Calu3 (cell line): ENCODE measurements around the gene JAZF1. TPM values are rescaled to one million over a fixed set of nuclear protein-coding genes. Genes with fewer than 3 reads are reported as not detected.

Experiments
- BruUV-seq: library from RNA; stranded (reverse); fragments of 400-500 nt; replicated peaks from 2 replicates; lab custom pipeline; 2021; lab: Mats Ljungman, UMichigan
- CTCF ChIA-PET: fragments of 300-600 bp; sonication (Branson Sonifier 250); formaldehyde crosslinking; loops from one replicate; lab custom pipeline; 2022; ENCODE audit warnings: antibody characterized with exemption; lab: Charles Lee
- DNase-seq: peaks from one replicate; pipeline ENCODE4 v3.0.0; 2022
- H3K27ac Mint-ChIP-seq: one replicate; pipeline ENCODE4 v1.8.0; 2022; ENCODE audit warnings: mixed read lengths; ENCODE audit not compliant: unreplicated experiment
- H3K27me3 Mint-ChIP-seq: one replicate; pipeline ENCODE4 v1.8.0; 2022; ENCODE audit warnings: mixed read lengths; ENCODE audit not compliant: unreplicated experiment
- H3K36me3 Mint-ChIP-seq: one replicate; pipeline ENCODE4 v1.8.0; 2022; ENCODE audit warnings: mild to moderate bottlenecking, moderate library complexity, mixed read lengths; ENCODE audit not compliant: insufficient read depth, unreplicated experiment
- H3K4me1 Mint-ChIP-seq: one replicate; pipeline ENCODE4 v1.8.0; 2022; ENCODE audit warnings: mild to moderate bottlenecking, low read depth, mixed read lengths; ENCODE audit not compliant: unreplicated experiment
- H3K4me3 Mint-ChIP-seq: one replicate; pipeline ENCODE4 v1.8.0; 2022; ENCODE audit warnings: mild to moderate bottlenecking, low read depth, moderate library complexity, mixed read lengths; ENCODE audit not compliant: unreplicated experiment
- H3K9me3 Mint-ChIP-seq: one replicate; pipeline ENCODE4 v1.8.0; 2022; ENCODE audit warnings: low read depth, mixed read lengths; ENCODE audit not compliant: unreplicated experiment
- intact Hi-C: fragments of 100-400 bp; cut with micrococcal nuclease; formaldehyde crosslinking; loops from one replicate; pipeline ENCODE4 v1.10.0; 2022; ENCODE audit not compliant: unreplicated experiment
- total RNA-seq: library from RNA; stranded (reverse); gene quantifications from 2 replicates; pipeline ENCODE4 v1.2.3, GENCODE V29; 2022
- TF ChIP-seq, protein P1 (sequence below): fragments of 200-600 bp; IDR thresholded peaks from one replicate; pipeline ENCODE4 v1.8.0; 2022; ENCODE audit warnings: antibody characterized with exemption; ENCODE audit not compliant: unreplicated experiment

The JAZF1 gene
- total RNA-seq, 1 experiment from 2014 or later: 10.7 TPM

DNA sequence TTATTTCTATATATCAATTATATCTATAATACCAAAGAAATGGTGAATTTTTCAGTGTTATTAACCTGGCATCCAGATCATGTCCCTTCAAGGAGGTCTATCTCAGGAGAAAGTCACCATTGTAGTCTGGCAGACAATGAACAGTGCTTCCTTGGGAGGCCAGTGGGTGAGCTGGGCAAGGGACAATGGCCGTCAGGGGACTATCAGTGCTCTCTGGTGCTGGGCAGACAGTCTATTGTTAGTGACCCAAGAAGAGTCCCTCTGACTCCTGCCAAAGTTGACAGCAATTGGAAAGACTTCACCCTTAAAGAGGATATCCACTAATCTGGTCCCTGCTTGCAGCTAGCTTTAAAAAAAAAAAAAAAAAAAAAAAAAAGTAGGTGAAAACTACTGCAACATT lies 7.1 kb downstream of the JAZF1 start:
- Mint-ChIP-seq H3K9me3 (no peaks in the 10 kb centered on the region), H3K27ac (no peak overlapping the region), H3K4me3 (no peak overlapping the region), H3K4me1 (peaks cover 30% of the 10 kb centered on the region), H3K36me3 (peaks cover 1% of the 10 kb centered on the region), H3K27me3 (no peaks in the 10 kb centered on the region)
- no peak for DNase-seq
- BruUV-seq: no TSS peak
- intact Hi-C loops: no loop called here
- TF ChIP-seq, protein P1, sequence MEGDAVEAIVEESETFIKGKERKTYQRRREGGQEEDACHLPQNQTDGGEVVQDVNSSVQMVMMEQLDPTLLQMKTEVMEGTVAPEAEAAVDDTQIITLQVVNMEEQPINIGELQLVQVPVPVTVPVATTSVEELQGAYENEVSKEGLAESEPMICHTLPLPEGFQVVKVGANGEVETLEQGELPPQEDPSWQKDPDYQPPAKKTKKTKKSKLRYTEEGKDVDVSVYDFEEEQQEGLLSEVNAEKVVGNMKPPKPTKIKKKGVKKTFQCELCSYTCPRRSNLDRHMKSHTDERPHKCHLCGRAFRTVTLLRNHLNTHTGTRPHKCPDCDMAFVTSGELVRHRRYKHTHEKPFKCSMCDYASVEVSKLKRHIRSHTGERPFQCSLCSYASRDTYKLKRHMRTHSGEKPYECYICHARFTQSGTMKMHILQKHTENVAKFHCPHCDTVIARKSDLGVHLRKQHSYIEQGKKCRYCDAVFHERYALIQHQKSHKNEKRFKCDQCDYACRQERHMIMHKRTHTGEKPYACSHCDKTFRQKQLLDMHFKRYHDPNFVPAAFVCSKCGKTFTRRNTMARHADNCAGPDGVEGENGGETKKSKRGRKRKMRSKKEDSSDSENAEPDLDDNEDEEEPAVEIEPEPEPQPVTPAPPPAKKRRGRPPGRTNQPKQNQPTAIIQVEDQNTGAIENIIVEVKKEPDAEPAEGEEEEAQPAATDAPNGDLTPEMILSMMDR: no peak
- CTCF ChIA-PET: no interaction called here

DNA sequence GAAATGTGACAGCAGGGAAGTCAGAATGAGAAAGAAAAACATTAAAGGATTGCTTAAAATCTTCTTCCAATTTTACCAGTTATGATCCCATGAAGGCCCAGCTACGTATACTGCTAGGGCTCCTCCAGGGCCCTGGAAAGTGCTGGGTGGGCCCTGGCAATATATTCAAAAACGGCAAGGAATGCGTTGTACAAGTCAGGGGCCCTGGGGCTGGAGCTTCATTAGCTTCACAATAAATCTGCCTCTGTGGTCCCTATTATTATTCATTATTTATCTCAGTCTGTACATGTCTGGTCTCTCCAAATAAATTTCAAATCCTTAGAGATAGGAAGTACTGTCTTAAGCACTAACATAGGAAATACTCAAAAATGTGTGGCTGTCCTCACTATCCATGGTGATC lies 7.6 kb downstream of the JAZF1 start:
- Mint-ChIP-seq H3K4me3 (no peak overlapping the region), H3K9me3 (no peaks in the 10 kb centered on the region), H3K27me3 (no peaks in the 10 kb centered on the region), H3K27ac (no peak overlapping the region), H3K4me1 (peaks cover 27% of the 10 kb centered on the region), H3K36me3 (no peaks in the 10 kb centered on the region)
- no peak for DNase-seq
- CTCF ChIA-PET: interaction anchor here (0.6 kb wide), 1 partner anchor 292 kb away, joined by 7 read pairs; no protein-coding TSS in a partner anchor
- no TSS peak for BruUV-seq
- TF ChIP-seq, protein P1: no peak
- intact Hi-C loops: no loop called here

DNA sequence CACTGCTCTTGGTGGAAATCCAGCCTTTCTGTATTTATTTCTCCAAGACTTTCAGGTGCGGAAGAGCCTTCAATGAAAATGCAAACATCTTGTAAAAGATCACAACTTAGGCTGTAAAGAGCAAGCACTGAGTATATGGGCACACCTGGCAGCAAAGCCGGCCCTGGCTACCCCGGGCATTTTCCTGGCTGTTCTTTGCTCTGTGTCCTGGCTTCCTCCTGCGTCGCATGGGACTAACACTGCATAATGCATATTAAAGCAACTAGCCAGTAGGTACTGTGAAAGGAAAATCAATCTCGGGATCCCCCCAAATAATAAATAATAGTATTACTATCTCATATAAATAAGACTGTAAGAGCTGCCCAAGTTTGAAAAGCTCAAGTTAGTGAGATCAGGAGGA lies 9.9 kb downstream of the JAZF1 start:
- intact Hi-C loops: no loop called here
- no TSS peak for BruUV-seq
- H3K27ac Mint-ChIP-seq: no peak overlapping the region
- CTCF ChIA-PET: no interaction called here
- no peak overlapping the region for H3K4me3 Mint-ChIP-seq
- TF ChIP-seq, protein P1: no peak
- no peak for DNase-seq
- no peaks in the 10 kb centered on the region for H3K36me3 Mint-ChIP-seq
- H3K9me3 Mint-ChIP-seq: no peaks in the 10 kb centered on the region
- H3K4me1 Mint-ChIP-seq: peaks cover 13% of the 10 kb centered on the region
- H3K27me3 Mint-ChIP-seq: no peaks in the 10 kb centered on the region

DNA sequence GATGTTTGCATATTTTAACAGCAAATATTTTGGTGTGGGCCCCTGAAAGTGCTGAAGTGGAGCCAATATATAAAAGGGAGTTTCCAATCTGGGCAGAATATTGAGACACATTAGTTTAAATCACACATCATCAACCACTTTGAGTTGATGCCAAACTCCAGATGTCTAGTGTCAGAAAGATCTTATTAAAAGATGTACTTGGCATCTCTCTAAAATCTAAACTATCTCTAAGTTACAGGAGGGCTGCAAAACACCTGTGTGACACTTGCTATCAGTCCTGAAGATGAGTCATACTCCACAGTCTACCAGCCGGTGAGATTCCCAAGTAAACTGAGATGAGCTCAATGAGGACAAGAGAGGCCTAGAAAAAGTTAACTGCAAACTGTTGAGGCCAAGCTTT lies 11.4 kb downstream of the JAZF1 start:
- H3K36me3 Mint-ChIP-seq: no peaks in the 10 kb centered on the region
- no peak overlapping the region for H3K27ac Mint-ChIP-seq
- H3K4me3 Mint-ChIP-seq: no peak overlapping the region
- CTCF ChIA-PET: interaction anchor here (0.8 kb wide), 1 partner anchor 25 kb away, joined by 3 read pairs; no protein-coding TSS in a partner anchor
- H3K9me3 Mint-ChIP-seq: no peaks in the 10 kb centered on the region
- DNase-seq: no peak
- H3K4me1 Mint-ChIP-seq: peaks cover 13% of the 10 kb centered on the region
- no TSS peak for BruUV-seq
- no peaks in the 10 kb centered on the region for H3K27me3 Mint-ChIP-seq
- TF ChIP-seq, protein P1: no peak
- intact Hi-C loops: no loop called here
